HCT116 (cell line): Measurements from ENCODE around the gene TGM2. TPM values are rescaled to one million over a fixed set of nuclear protein-coding genes. Genes with fewer than 3 reads are reported as not detected.

Experiments
- ATAC-seq: fragments of 200-7000 bp; cut with Tn5 transposase; 2 replicates; pipeline ENCODE4 v1.9.1; 2020; ENCODE audit warnings: mild to moderate bottlenecking, moderate library complexity
- BruUV-seq: library from RNA; stranded (reverse); fragments of 400-500 nt; replicated peaks from 2 replicates; lab custom pipeline; 2021; lab: Mats Ljungman, UMichigan
- CTCF ChIA-PET: fragments of 300-600 bp; sonication (Branson Sonifier 250); formaldehyde crosslinking; loops from one replicate; lab custom pipeline; 2021; ENCODE audit warnings: antibody characterized with exemption; lab: Charles Lee
- POLR2A ChIA-PET: fragments of 300-600, 350-600 bp; sonication (Branson Sonifier 250); formaldehyde crosslinking; loops from one replicate; lab custom pipeline; 2021; ENCODE audit warnings: antibody characterized with exemption; lab: Charles Lee
- RAD21 ChIA-PET, 2 experiments: fragments of 300-600 bp; sonication (Branson Sonifier 250); formaldehyde crosslinking; loops; one replicate each; lab custom pipeline; 2023; ENCODE audit warnings: low total read pairs in 2 of 2; ENCODE audit not compliant: uncharacterized antibody in 2 of 2, unreplicated experiment in 2 of 2, low non-redundant PET in 1 of 2; lab: Charles Lee
- DNase-seq: peaks from one replicate; pipeline ENCODE4 v3.0.0-alpha.2; 2010; ENCODE audit warnings: low read depth, low spot score
- H2AFZ ChIP-seq: fragments of 200-600 bp; shearing (Covaris generic), sonication (generic); 2 replicates; pipeline ENCODE4 v1.6.1; 2017; ENCODE audit warnings: low read depth, mixed run types, mixed read lengths, antibody characterized with exemption, low read length; ENCODE audit not compliant: poor library complexity, severe bottlenecking
- H3K27ac ChIP-seq: 2 replicates; pipeline ENCODE4 v1.5.1; 2012; ENCODE audit warnings: low read depth, low read length
- H3K27me3 ChIP-seq: fragments of 200-600 bp; sonication (generic); 2 replicates; pipeline ENCODE4 v1.6.1; 2016; ENCODE audit warnings: mixed run types, low read length, mixed read lengths; ENCODE audit not compliant: insufficient read depth
- H3K36me3 ChIP-seq, 2 experiments: fragments of 200-500 bp in 1 of 2; fragments of 200-600 bp in 1 of 2; sonication (Bioruptor generic) in 1 of 2; sonication (generic) in 1 of 2; 2 replicates each; pipeline versions ENCODE4 v1.5.1 to v1.6.1; 2014 to 2016; ENCODE audit warnings: low read length in 2 of 2, inconsistent platforms in 1 of 2, mixed read lengths in 1 of 2, mixed run types in 1 of 2; ENCODE audit not compliant: insufficient read depth in 2 of 2, control insufficient read depth in 1 of 2
- H3K4me1 ChIP-seq, 2 experiments: fragments of 200-600 bp in 1 of 2; sonication (generic) in 1 of 2; 2 replicates each; pipeline versions ENCODE4 v1.5.1 to v1.6.1; 2012 to 2017; ENCODE audit warnings: low read length in 2 of 2, inconsistent platforms in 1 of 2, mild to moderate bottlenecking in 1 of 2, mixed read lengths in 1 of 2, mixed run types in 1 of 2, moderate library complexity in 1 of 2; ENCODE audit not compliant: insufficient read depth in 2 of 2, control insufficient read depth in 1 of 2
- H3K4me2 ChIP-seq: fragments of 200-600 bp; sonication (generic); 2 replicates; pipeline ENCODE4 v1.6.1; 2017; ENCODE audit warnings: mixed run types, low read length, mixed read lengths
- H3K4me3 ChIP-seq, 2 experiments: fragments of 200-600 bp in 1 of 2; sonication (generic) in 1 of 2; replicated peaks in 1 of 2; 2 replicates each; pipeline ENCODE4 v1.5.1; 2011 to 2016; ENCODE audit warnings: low read length in 2 of 2, control low read depth in 1 of 2, low read depth in 1 of 2, mild to moderate bottlenecking in 1 of 2, mixed read lengths in 1 of 2, mixed run types in 1 of 2
- H3K79me2 ChIP-seq: fragments of 200-600 bp; sonication (generic); 2 replicates; pipeline ENCODE4 v1.6.1; 2017; ENCODE audit warnings: mild to moderate bottlenecking, mixed run types, low read length, moderate library complexity, mixed read lengths; ENCODE audit not compliant: insufficient read depth
- H3K9ac ChIP-seq: fragments of 200-600 bp; sonication (generic); 2 replicates; pipeline ENCODE4 v1.6.1; 2016; ENCODE audit warnings: low read length, mixed read lengths
- H3K9me2 ChIP-seq: fragments of 200-600 bp; sonication (generic), shearing (Covaris generic); 2 replicates; pipeline ENCODE4 v1.6.1; 2017; ENCODE audit warnings: mixed run types, mild to moderate bottlenecking, moderate library complexity; ENCODE audit not compliant: insufficient read depth
- H3K9me3 ChIP-seq, 2 experiments: fragments of 200-500 bp in 1 of 2; fragments of 200-600 bp in 1 of 2; sonication (Bioruptor generic) in 1 of 2; sonication (generic) in 1 of 2; 2 replicates each; pipeline ENCODE4 v1.6.1; 2014 to 2017; ENCODE audit warnings: low read length in 2 of 2, mixed read lengths in 2 of 2, inconsistent platforms in 1 of 2, low read depth in 1 of 2, mild to moderate bottlenecking in 1 of 2, mixed run types in 1 of 2, moderate library complexity in 1 of 2; ENCODE audit not compliant: control insufficient read depth in 1 of 2, insufficient read depth in 1 of 2
- H4K20me1 ChIP-seq: fragments of 200-600 bp; sonication (generic), shearing (Covaris generic); 2 replicates; pipeline ENCODE4 v1.6.1; 2017; ENCODE audit warnings: mixed run types, mild to moderate bottlenecking, moderate library complexity; ENCODE audit not compliant: insufficient read depth
- CBX3 ChIP-seq: IDR thresholded peaks from 2 replicates; pipeline ENCODE4 v1.6.1; 2012; ENCODE audit warnings: low read depth
- CEBPB ChIP-seq: IDR thresholded peaks from 2 replicates; pipeline ENCODE4 v1.6.1; 2012; ENCODE audit warnings: low read depth
- EZH2phosphoT487 ChIP-seq: fragments of 200-600 bp; IDR thresholded peaks from 2 replicates; pipeline ENCODE4 v1.6.1; 2018; ENCODE audit warnings: antibody characterized with exemption, borderline replicate concordance
- JUND ChIP-seq: IDR thresholded peaks from 2 replicates; pipeline ENCODE4 v1.6.1; 2012
- SP1 ChIP-seq: IDR thresholded peaks from 2 replicates; pipeline ENCODE4 v1.6.1; 2012; ENCODE audit warnings: low read depth
- TCF7L2 ChIP-seq: IDR thresholded peaks from 2 replicates; pipeline ENCODE4 v1.7.0; 2011; ENCODE audit warnings: borderline replicate concordance, inconsistent platforms; ENCODE audit not compliant: insufficient read depth, insufficient read length; ENCODE audit errors: extremely low read depth
- ZNF274 ChIP-seq: fragments of 200-500 bp; sonication (Bioruptor generic); IDR thresholded peaks from 2 replicates; pipeline ENCODE4 v1.6.1; 2014; ENCODE audit warnings: mild to moderate bottlenecking, low read depth, low read length, inconsistent platforms
- intact Hi-C: fragments of 100-400 bp; cut with micrococcal nuclease; formaldehyde crosslinking; loops from 2 replicates; pipeline ENCODE4 v1.10.0; 2022
- total RNA-seq: library from RNA; stranded (reverse); gene quantifications from one replicate; pipeline ENCODE4 v1.2.1, GENCODE V29; 2021; ENCODE audit not compliant: unreplicated experiment
- TF ChIP-seq, protein P1 (sequence below): IDR thresholded peaks from 2 replicates; pipeline ENCODE4 v1.6.1; 2012
- TF ChIP-seq, protein P2 (sequence below): IDR thresholded peaks from 2 replicates; pipeline ENCODE4 v1.6.1; 2012; ENCODE audit warnings: low read depth

TGM2 gene
- total RNA-seq, 1 experiment from 2014 or later = 6.1 TPM

DNA sequence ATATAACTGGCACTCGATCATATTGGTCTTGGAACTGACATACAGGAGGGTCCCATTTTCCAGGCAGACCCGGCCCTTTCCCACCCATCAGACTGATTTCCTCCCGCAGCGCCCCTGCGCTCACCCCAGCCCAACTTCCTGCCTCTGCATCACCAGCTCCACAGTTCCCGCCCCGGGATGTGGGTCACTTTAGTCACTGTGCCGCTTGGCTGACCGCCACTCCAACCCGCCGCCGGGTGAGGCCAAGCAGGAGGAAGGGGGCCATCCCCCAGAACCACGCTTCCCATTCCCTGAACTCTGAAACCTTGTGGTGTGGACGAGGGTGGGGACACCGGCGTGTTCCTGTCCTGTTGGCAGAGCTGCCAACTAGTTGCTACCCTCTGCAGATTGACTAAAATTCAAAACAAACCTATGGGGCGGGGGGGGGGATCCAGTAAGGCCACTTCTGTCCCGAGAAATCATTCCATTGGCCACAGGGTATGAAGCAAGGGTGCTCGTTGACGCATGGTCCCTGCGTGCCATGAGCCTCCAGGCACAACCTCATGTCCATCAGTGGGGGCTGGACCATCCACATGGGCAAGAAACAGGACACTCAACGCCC, 12.3 kb downstream of the TGM2 start:
- DNase-seq (no peak), ATAC-seq (no peak)
- Histone ChIP-seq H3K79me2 (no peaks in the 10 kb centered on the region), H3K9ac (no peak overlapping the region), H3K4me3 (no peak overlapping the region), H3K4me1 (peaks cover 0 to 18% of the 10 kb centered on the region in 2 experiments; a peak in 2 of 4 replicates), H3K27me3 (no peaks in the 10 kb centered on the region), H2AFZ (no peak overlapping the region), H3K36me3 (no peaks in the 10 kb centered on the region), H4K20me1 (no peaks in the 10 kb centered on the region), H3K27ac (no peak overlapping the region), H3K9me3 (no peaks in the 10 kb centered on the region), H3K9me2 (no peaks in the 10 kb centered on the region), H3K4me2 (no peak overlapping the region)
- ChIA-PET CTCF (no interaction called here), POLR2A (no interaction called here), RAD21 (no interaction called here)
- intact Hi-C loops = no loop called here
- TF ChIP-seq EZH2phosphoT487 (no peak), ZNF274 (no peak), JUND (no peak), CBX3 (no peak), SP1 (no peak), CEBPB (no peak), TCF7L2 (no peak)
- TF ChIP-seq, protein P1, sequence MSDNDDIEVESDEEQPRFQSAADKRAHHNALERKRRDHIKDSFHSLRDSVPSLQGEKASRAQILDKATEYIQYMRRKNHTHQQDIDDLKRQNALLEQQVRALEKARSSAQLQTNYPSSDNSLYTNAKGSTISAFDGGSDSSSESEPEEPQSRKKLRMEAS = no peak
- TF ChIP-seq, protein P2, sequence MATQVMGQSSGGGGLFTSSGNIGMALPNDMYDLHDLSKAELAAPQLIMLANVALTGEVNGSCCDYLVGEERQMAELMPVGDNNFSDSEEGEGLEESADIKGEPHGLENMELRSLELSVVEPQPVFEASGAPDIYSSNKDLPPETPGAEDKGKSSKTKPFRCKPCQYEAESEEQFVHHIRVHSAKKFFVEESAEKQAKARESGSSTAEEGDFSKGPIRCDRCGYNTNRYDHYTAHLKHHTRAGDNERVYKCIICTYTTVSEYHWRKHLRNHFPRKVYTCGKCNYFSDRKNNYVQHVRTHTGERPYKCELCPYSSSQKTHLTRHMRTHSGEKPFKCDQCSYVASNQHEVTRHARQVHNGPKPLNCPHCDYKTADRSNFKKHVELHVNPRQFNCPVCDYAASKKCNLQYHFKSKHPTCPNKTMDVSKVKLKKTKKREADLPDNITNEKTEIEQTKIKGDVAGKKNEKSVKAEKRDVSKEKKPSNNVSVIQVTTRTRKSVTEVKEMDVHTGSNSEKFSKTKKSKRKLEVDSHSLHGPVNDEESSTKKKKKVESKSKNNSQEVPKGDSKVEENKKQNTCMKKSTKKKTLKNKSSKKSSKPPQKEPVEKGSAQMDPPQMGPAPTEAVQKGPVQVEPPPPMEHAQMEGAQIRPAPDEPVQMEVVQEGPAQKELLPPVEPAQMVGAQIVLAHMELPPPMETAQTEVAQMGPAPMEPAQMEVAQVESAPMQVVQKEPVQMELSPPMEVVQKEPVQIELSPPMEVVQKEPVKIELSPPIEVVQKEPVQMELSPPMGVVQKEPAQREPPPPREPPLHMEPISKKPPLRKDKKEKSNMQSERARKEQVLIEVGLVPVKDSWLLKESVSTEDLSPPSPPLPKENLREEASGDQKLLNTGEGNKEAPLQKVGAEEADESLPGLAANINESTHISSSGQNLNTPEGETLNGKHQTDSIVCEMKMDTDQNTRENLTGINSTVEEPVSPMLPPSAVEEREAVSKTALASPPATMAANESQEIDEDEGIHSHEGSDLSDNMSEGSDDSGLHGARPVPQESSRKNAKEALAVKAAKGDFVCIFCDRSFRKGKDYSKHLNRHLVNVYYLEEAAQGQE = no peak
- no TSS peak for BruUV-seq
